ENCODE data around the gene PCAT7.
"Not testable (repeated sequence)": the region's sequence is repeated elsewhere in the genome, so short reads cannot be mapped to it uniquely, and the experiment has no call there.

PCAT7 gene

GRCh38 chr9:94563548-94563947, 8.7 kb downstream of the PCAT7 start:
- DNase-seq (ENCODE audit: low read depth, low spot score) = no peak

GRCh38 chr9:94564279-94564678, 9.4 kb downstream of the PCAT7 start:
- DNase-seq (ENCODE audit: low read depth, low spot score) = not testable (repeated sequence)

DNA sequence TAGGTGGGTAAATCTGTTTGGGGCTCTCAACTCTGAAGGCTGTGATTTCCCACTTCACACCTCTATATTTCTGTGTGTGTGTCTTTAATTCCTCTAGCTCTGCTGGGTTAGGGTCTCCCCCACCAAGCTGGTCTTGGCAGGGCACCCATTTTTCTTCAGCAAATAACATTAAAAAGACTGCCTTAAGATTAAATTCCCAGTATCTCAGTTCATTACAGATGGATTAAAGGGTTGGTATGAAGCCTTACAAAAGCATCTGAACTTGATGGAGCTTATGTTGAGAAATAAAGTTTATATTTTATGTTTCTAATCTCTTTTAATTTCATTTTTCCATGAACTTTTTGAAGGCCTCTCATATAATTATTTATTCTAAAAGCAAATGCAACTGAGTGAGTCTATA, 11.7 kb downstream of the PCAT7 start:
- no peak for DNase-seq (ENCODE audit: low read depth, low spot score)

DNA sequence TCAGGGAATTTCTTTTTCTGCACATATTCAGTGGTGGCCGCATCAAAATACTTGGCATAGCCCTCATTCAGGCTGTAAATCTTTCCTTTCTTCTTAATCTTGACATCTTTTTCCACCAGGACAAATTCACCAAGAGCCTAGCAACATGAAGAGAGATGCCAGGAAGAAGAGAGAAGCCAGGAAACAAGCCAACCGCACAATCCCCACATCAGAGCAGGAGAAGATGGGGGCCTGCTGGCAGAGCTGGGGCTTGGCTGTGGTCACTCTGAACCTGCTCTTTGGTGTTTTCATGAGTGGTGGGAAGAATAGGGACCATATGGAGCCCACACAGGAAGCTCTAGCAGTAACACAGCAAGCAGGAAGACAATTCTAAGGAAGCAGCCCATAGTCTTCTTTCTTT, 12.4 kb downstream of the PCAT7 start:
- no peak for DNase-seq (ENCODE audit: low read depth, low spot score)

GRCh38 chr9:94568250-94568889, 13.5 kb downstream of the PCAT7 start:
- DNase-seq (ENCODE audit: low read depth, low spot score) = no peak

- DNase-seq (ENCODE audit: low read depth, low spot score) = no peak
These were observed 14.3 kb downstream of the PCAT7 start for GRCh38 chr9:94568972-94569712.

GRCh38 chr9:94576131-94576530, 21.2 kb downstream of the PCAT7 start:
- DNase-seq (ENCODE audit: low read depth, low spot score) = no peak

GRCh38 chr9:94577036-94577435, 22.2 kb downstream of the PCAT7 start:
- DNase-seq (ENCODE audit: low read depth, low spot score) = no peak

GRCh38 chr9:94577571-94577970, 22.7 kb downstream of the PCAT7 start:
- no peak for DNase-seq (ENCODE audit: low read depth, low spot score)

DNA sequence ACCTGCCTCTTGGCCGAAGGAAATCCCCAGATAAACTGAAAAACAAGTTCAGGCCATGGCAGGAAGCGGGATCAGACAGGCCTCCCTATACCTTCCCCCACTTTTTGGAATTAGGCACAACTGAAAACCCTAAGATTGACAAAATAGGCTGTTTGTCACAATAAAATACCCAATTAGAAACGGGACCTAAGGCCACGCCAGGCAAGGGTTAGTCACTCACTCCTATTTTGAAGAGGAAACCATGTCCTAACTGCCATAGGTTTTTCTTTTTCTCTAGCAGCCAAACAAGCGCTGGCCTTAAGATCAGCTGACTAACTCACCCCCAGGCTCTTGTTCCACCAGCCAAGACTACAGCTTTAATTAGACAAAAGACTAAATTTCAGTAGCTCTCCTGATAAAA, 26.8 kb downstream of the PCAT7 start:
- no peak for DNase-seq (ENCODE audit: low read depth, low spot score)

DNA sequence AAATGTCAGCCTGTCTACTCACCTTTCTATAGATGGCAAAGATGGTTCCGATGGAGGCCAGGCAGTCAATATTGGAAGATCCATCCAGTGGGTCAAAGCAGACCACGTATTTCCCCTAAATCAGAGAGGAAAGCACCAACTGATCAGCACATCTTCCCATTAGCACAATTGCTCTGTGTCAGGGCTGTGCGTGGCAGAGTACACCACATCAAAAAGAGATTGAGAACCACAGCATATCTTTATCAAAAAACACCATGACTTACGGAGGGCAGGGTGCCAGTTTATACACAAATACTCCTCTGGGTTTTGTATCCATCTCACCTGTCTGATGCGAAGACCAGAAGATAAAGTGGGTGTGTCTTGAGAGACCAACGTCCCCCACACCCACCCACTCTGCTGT, 29.7 kb downstream of the PCAT7 start:
- DNase-seq (ENCODE audit: low read depth, low spot score) = no peak

DNA sequence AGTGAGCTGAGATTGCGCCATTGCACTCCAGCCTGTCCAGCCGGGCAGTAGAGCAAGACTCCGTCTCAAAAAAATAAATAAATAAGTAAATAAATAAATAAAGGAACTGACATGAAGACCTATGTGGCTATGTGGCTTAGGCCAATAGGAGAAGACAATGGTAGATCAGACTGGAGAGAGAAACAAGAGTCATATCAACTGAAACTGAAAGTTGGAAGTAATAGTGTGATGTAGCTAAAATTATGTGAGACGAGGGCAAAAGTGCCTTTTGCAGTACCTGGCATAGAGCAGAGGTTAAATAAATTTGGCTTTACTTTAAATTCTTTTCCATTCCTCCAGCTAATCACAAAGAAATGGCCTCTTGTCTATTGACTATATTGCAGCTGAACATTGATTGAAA, 31.4 kb downstream of the PCAT7 start:
- DNase-seq (ENCODE audit: low read depth, low spot score) = no peak

DNA sequence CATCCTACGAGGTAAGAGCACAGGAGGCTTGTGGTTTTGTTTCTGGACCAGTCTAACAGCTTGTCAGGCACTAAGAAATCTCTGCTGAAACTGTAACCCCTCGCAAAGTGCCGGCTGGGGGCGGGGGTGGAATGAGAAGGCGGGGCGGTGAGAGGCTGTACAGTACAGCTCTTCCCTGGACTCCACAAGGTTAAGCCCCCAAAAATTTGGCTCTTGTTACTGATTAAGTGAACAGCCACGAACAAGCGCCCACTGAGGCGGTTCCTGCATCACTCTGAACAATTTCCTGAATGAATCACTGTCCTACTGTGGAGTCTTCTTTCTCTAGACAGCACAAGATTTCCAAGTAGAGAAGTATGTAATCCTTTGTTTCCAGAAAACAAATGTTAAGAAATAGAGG, 31.9 kb downstream of the PCAT7 start:
- no peak for DNase-seq (ENCODE audit: low read depth, low spot score)

GRCh38 chr9:94588681-94589080, 33.8 kb downstream of the PCAT7 start:
- no peak for DNase-seq (ENCODE audit: low read depth, low spot score)

DNA sequence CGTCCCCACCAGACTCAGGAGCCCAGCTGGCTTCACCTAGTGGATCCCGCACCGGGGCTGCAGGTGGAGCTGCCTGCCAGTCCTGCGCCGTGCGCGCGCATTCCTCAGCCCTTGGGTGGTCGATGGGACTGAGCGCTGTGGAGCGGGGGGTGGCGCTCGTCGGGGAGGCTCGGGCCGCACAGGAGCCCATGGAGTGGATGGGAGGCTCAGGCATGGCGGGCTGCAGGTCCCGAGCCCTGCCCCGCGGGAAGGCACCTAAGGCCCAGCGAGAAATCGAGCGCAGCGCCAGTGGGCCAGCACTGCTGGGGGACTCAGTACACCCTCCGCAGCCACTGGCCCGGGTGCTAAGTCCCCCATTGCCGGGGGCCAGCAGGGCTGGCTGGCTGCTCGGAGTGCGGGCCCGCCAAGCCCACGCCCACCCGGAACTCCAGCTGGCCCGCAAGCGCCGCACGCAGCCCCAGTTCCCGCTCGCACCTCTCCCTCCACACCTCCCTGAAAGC, 36.2 kb downstream of the PCAT7 start:
- DNase-seq (ENCODE audit: low read depth, low spot score) = not testable (repeated sequence)

DNA sequence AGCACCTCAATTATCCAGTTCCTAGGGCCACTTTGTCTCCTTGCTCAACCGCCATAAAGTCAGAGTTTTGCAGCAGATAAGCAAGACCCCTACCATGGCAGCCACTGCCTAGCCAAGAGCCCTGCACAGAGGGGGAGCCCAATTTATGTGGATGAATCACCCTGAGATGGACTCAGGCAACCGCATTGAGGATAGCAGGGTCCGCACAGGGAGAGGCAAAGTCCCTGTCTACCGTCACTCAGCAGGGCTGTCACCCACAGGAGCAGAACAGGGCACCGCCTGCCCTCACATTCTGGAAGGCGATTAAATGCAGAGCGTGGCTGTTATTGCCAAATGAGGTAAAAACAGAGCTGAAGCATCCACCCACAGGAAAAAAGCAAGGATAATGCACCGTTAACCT, 37.0 kb downstream of the PCAT7 start:
- DNase-seq (ENCODE audit: low read depth, low spot score) = no peak

DNA sequence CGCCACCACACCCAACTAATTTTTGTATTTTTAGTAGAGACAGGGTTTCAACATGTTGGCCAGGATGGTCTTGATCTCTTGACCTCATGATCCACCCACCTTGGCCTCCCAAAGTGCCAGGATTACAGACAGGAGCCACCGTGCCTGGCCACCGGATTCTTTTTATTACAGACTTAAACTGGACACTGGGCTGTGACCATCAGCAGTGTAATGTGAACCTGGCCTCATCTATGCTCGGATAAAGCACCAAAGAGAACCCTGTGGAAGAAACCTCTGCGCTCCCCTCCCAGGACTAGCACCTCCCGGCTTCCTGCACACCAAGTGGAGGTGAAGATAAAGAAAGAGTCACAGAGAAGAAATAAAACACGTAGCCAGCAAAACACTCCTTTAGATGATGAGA, 37.8 kb downstream of the PCAT7 start:
- DNase-seq (ENCODE audit: low read depth, low spot score) = not testable (repeated sequence)

GRCh38 chr9:94593459-94594345, 38.8 kb downstream of the PCAT7 start, which contains the start of gene FBP2:
Gene FBP2 (minus strand): TSS chr9:94593824. CDS start chr9:94593726, 98 bp downstream.
- no peak for DNase-seq (ENCODE audit: low read depth, low spot score)

- DNase-seq (ENCODE audit: low read depth, low spot score) = no peak
These were observed 44.2 kb downstream of the PCAT7 start for GRCh38 chr9:94599102-94599501.

DNA sequence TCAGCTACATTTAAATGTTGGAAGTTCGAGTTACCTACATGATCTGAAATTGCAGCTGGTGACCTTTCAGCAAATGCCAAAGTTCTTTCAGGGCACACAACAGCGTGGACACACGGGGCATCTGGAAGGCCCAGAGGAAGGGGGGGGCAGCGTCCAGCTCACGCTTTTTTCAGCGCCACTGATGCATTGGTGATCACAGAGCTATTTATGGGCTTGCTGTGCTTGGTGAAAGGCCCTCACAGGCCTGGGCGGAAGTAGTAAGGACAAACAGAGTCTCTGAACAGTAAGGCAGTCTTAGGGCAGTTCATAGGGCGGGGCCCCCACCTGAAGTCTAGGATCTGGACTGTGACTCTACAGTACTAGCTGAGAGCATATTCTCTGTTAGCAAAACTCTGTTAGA, 45.4 kb downstream of the PCAT7 start:
- DNase-seq (ENCODE audit: low read depth, low spot score) = no peak

DNA sequence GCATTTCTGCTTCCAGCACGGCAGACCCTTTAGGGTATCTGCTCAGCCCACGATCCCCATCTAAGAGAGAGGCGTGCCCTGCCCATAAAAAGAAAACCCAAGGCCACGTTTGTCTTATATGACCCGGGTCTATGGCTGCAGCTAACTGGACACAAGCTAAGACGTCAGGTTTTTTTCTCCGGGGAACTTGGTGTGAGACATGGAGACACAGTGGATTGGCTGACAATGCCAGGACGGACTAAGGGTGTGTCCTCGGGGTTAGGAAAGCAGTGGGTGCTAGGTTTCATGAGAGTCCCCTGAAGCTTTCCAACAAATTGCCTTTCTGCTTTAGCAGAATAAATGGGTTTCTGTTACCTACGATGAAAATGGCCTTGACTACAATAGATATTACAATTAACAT, 45.8 kb downstream of the PCAT7 start:
- no peak for DNase-seq (ENCODE audit: low read depth, low spot score)

GRCh38 chr9:94602666-94603065, 47.8 kb downstream of the PCAT7 start:
- no peak for DNase-seq (ENCODE audit: low read depth, low spot score)
